Measurements from ENCODE around the gene COL25A1. TPM values are rescaled to one million over a fixed set of nuclear protein-coding genes. Genes with fewer than 3 reads are reported as not detected.

The COL25A1 gene
- total and polyA plus RNA-seq, 2 donors (not counting 3 experiments of a cell fraction or from before 2014, with no cell fraction given): 0.21 to 3.5 TPM

- H3K27me3 ChIP-seq (ENCODE audit: control insufficient read depth in 2 of 2, insufficient read depth in 2 of 2, low read length in 2 of 2): peaks cover 0 to 2% of the 10 kb centered on the region in 2 experiments
- no peaks in the 10 kb centered on the region for H3K36me3 ChIP-seq (ENCODE audit: control insufficient read depth in 2 of 2, extremely low read depth in 1 of 2, insufficient read depth in 2 of 2, low read length in 2 of 2)
- dilution Hi-C loops (cut with MboI; ENCODE audit: extremely low pct_ligation_motif_present, low sequenced_read_pairs): no loop called here
- no peak for TF ChIP-seq JUN (IDR thresholded peaks at IDR 0.05; ENCODE audit: borderline replicate concordance, insufficient read depth, insufficient read length, low read depth)
- no peak for TF ChIP-seq POLR2AphosphoS5 (IDR thresholded peaks at IDR 0.05; ENCODE audit: insufficient read depth, low read depth, low read length)
- no peak for TF ChIP-seq POLR2A (IDR thresholded peaks at IDR 0.05; ENCODE audit: low read depth, low read length)
- TF ChIP-seq FOS (IDR thresholded peaks at IDR 0.05; ENCODE audit: borderline replicate concordance, insufficient read depth, low read length): no peak
- no peak for TF ChIP-seq GATA2 (IDR thresholded peaks at IDR 0.05; ENCODE audit: insufficient read depth, insufficient read length, low read depth, low read length)
- no peak for TF ChIP-seq CTCF (IDR thresholded peaks at IDR 0.05; ENCODE audit: extremely low read depth in 1 of 2, insufficient read depth in 1 of 2, low read depth in 1 of 2, low read length in 2 of 2)
- TF ChIP-seq MAX (IDR thresholded peaks at IDR 0.05; ENCODE audit: insufficient read depth, insufficient read length): no peak
- TF ChIP-seq EZH2 (IDR thresholded peaks at IDR 0.05; ENCODE audit: borderline replicate concordance, low read depth, low read length, severe bottlenecking): no peak
- TF ChIP-seq MYC (IDR thresholded peaks at IDR 0.05; ENCODE audit: low read depth, low read length): no peak
- FAIRE-seq (no peak), DNase-seq (ENCODE audit: low read depth, low spot score) (no peak)
- H3K27ac ChIP-seq (ENCODE audit: insufficient read depth, low read depth, low read length): no peak overlapping the region
- H3K9me3 ChIP-seq (replicated peaks; ENCODE audit: control insufficient read depth, insufficient read depth, low read length): no peaks in the 10 kb centered on the region
- H3K4me2 ChIP-seq (ENCODE audit: insufficient read depth, low read length): no peak overlapping the region
- no peak overlapping the region for H2AFZ ChIP-seq (ENCODE audit: low read depth, low read length)
- H3K4me1 ChIP-seq (ENCODE audit: control insufficient read depth, extremely low read depth, insufficient read depth, low read length): no peaks in the 10 kb centered on the region
- intact Hi-C loops (cut with micrococcal nuclease): no loop called here
- BruUV-seq (replicated peaks): no TSS peak
- ChIA-PET CTCF (no interaction called here), POLR2A (no interaction called here)
- H4K20me1 ChIP-seq (replicated peaks; ENCODE audit: control insufficient read depth, extremely low read depth, insufficient read depth, low read length): no peaks in the 10 kb centered on the region
- H3K9ac ChIP-seq (replicated peaks; ENCODE audit: extremely low read depth, insufficient read depth, low read length): no peak overlapping the region
- no peaks in the 10 kb centered on the region for H3K9me1 ChIP-seq (replicated peaks; ENCODE audit: control insufficient read depth, extremely low read depth, insufficient read depth, low read length)
- no peaks in the 10 kb centered on the region for H3K79me2 ChIP-seq (ENCODE audit: control insufficient read depth, insufficient read depth, low read length)
- no peak overlapping the region for H3K4me3 ChIP-seq (replicated peaks in 1 of 3; ENCODE audit: insufficient read depth in 1 of 3, low read depth in 1 of 3, low read length in 3 of 3)
Measured at GRCh38 chr4:109065006-109065405, 237.5 kb downstream of the COL25A1 start.
